GM12878 (cell line): ENCODE data around the gene ITGA1. TPM values are rescaled to one million over a fixed set of nuclear protein-coding genes. Genes with fewer than 3 reads are reported as not detected.

Experiments used
- ATAC-seq: fragments of 200-7000 bp; cut with Tn5 transposase; 3 replicates; pipeline ENCODE4 v1.9.1; 2020; ENCODE audit warnings: mild to moderate bottlenecking, moderate library complexity
- BruUV-seq: library from RNA; stranded (reverse); fragments of 400-500 nt; replicated peaks from 2 replicates; lab custom pipeline; 2021; lab: Mats Ljungman, UMichigan
- CTCF ChIA-PET: fragments of 300-600 bp; sonication (Branson Sonifier 250); formaldehyde crosslinking; extraction: SDS; loops from one replicate; lab custom pipeline; 2021; ENCODE audit warnings: inconsistent platforms; lab: Yijun Ruan, JAX
- POLR2A ChIA-PET: fragments of 350-600 bp; formaldehyde crosslinking; extraction: SDS; loops from one replicate; lab custom pipeline; 2021; ENCODE audit warnings: inconsistent platforms; lab: Charles Lee
- RAD21 ChIA-PET: fragments of 300-600 bp; sonication (Branson Sonifier 250); formaldehyde crosslinking; loops from one replicate; lab custom pipeline; 2023; ENCODE audit warnings: antibody characterized with exemption; ENCODE audit not compliant: unreplicated experiment; lab: Charles Lee
- SMC1A ChIA-PET: fragments of 300-600 bp; sonication (Branson Sonifier 250); formaldehyde crosslinking; loops from one replicate; lab custom pipeline; 2023; ENCODE audit not compliant: unreplicated experiment, uncharacterized antibody; lab: Charles Lee
- DNase-seq: peaks from one replicate; pipeline ENCODE4 v3.0.0-alpha.2; 2011; ENCODE audit warnings: low read depth, low spot score
- FAIRE-seq: peaks from 3 replicates; lab custom pipeline; 2011; peaks lifted over from hg19 to GRCh38; lab: Jason Lieb, UNC
- H2AFZ ChIP-seq: 2 replicates; pipeline ENCODE4 v1.6.0; 2011; ENCODE audit warnings: low read depth, low read length, control low read depth; ENCODE audit not compliant: control insufficient read depth
- H3K27ac ChIP-seq: 2 replicates; pipeline ENCODE4 v1.5.1; 2011; ENCODE audit warnings: control low read depth; ENCODE audit not compliant: control insufficient read depth, insufficient read depth
- H3K27me3 ChIP-seq, 2 experiments: replicated peaks in 1 of 2; 2 replicates each; pipeline versions ENCODE4 v1.6.0 to v1.6.1; 2011; ENCODE audit warnings: low read length in 1 of 2; ENCODE audit not compliant: control insufficient read depth in 2 of 2, insufficient read depth in 2 of 2
- H3K36me3 ChIP-seq, 2 experiments: 2 replicates each; pipeline ENCODE4 v1.5.1; 2011; ENCODE audit warnings: low read length in 1 of 2; ENCODE audit not compliant: control insufficient read depth in 2 of 2, insufficient read depth in 2 of 2
- H3K4me1 ChIP-seq: 2 replicates; pipeline ENCODE4 v1.6.1; 2011; ENCODE audit warnings: mild to moderate bottlenecking, low read length, moderate library complexity, mixed read lengths; ENCODE audit not compliant: control insufficient read depth, insufficient read depth
- H3K4me2 ChIP-seq: 2 replicates; pipeline ENCODE4 v1.6.0; 2011; ENCODE audit warnings: control low read depth; ENCODE audit not compliant: control insufficient read depth, insufficient read depth
- H3K4me3 ChIP-seq: fragments of 200-600 bp; sonication (generic); 2 replicates; pipeline ENCODE4 v1.5.1; 2016
- H3K79me2 ChIP-seq: 2 replicates; pipeline ENCODE4 v1.6.0; 2011; ENCODE audit warnings: low read length; ENCODE audit not compliant: control insufficient read depth, insufficient read depth
- H3K9ac ChIP-seq: 2 replicates; pipeline ENCODE4 v1.8.0; 2011; ENCODE audit warnings: low read length, control low read depth, mixed read lengths; ENCODE audit not compliant: control insufficient read depth, insufficient read depth
- H3K9me3 ChIP-seq: replicated peaks from 3 replicates; pipeline ENCODE4 v1.5.1; 2011; ENCODE audit warnings: mild to moderate bottlenecking, low read length; ENCODE audit not compliant: control insufficient read depth, insufficient read depth
- H4K20me1 ChIP-seq: 2 replicates; pipeline ENCODE4 v1.6.0; 2011; ENCODE audit not compliant: control insufficient read depth, insufficient read depth
- FOXM1 ChIP-seq: IDR thresholded peaks from 2 replicates; pipeline ENCODE4 v1.6.1; 2012; ENCODE audit warnings: low read depth, mild to moderate bottlenecking, inconsistent platforms, low read length, moderate library complexity
- HDAC2 ChIP-seq: fragments of 200-600 bp; sonication (generic); IDR thresholded peaks from 2 replicates; pipeline ENCODE4 v1.6.1; 2017
- JUND ChIP-seq: IDR thresholded peaks from 2 replicates; pipeline ENCODE4 v1.6.1; 2012; ENCODE audit warnings: low read depth, mild to moderate bottlenecking, low read length, improper control_type of control experiment, moderate library complexity
- SPI1 ChIP-seq: IDR thresholded peaks from 2 replicates; pipeline ENCODE4 v1.6.1; 2011; ENCODE audit warnings: low read depth, mild to moderate bottlenecking, low read length, moderate library complexity, borderline replicate concordance; ENCODE audit not compliant: insufficient read depth
- TBL1XR1 ChIP-seq: IDR thresholded peaks from 2 replicates; pipeline ENCODE4 v1.6.1; 2012; ENCODE audit warnings: low read depth, low read length, improper control_type of control experiment
- WRNIP1 ChIP-seq: IDR thresholded peaks from 2 replicates; pipeline ENCODE4 v1.6.1; 2011; ENCODE audit warnings: low read depth, low read length, improper control_type of control experiment, borderline replicate concordance
- WGBS: methylation state at CpG from one replicate; pipeline ENCODE4 v1.1.6; 2016; ENCODE audit warnings: low lambda C conversion rate; ENCODE audit not compliant: insufficient replicate concordance, insufficient coverage; ENCODE audit errors: missing lambda C conversion rate; 5-methylcytosine and 5-hydroxymethylcytosine counted together
- in situ Hi-C: fragments of 300-500 bp; cut with MboI; formaldehyde crosslinking; loops from 9 replicates; pipeline ENCODE4 v1.14.3; 2018; ENCODE audit warnings: mixed read lengths
- intact Hi-C: fragments of 100-400 bp; cut with micrococcal nuclease; formaldehyde crosslinking; loops from one replicate; pipeline ENCODE4 v1.14.2; 2022; ENCODE audit not compliant: unreplicated experiment
- polyA plus RNA-seq, 11 experiments: library from polyadenylated mRNA; depleted of rRNA in 4 of 11; unstranded in 6 of 11; stranded (reverse) in 5 of 11; fragments of >200 nt; fragmentation: Nextera tagmentation in 4 of 11; fragmentation: Illumina TruSeq in 1 of 11; extraction: Ambion mirVana in 4 of 11; extraction: Trizol in 1 of 11; gene quantifications; 1 replicate in 1 of 11; 2 replicates in 10 of 11; pipeline versions ENCODE4 v1.2.1 to v1.2.3, GENCODE V29; 2011 to 2016; ENCODE audit warnings: inconsistent platforms in 2 of 11, missing spikeins in 2 of 11, low read depth in 1 of 11
- total RNA-seq, 4 experiments: library from RNA; depleted of rRNA in 3 of 4; stranded (reverse); fragments of >200 nt in 3 of 4; fragmentation: Illumina TruSeq in 1 of 4; extraction: Trizol in 1 of 4; gene quantifications; 2 replicates each; pipeline versions ENCODE4 v1.2.1 to v1.2.3, GENCODE V29; 2013 to 2021
- TF ChIP-seq, protein P1 (sequence below): fragments of 450-650 bp; IDR thresholded peaks from 2 replicates; pipeline ENCODE4 v1.6.1; 2018; ENCODE audit warnings: borderline replicate concordance, mild to moderate bottlenecking; ENCODE audit not compliant: partially characterized antibody
- TF ChIP-seq, protein P2 (sequence below): fragments of 450-650 bp; IDR thresholded peaks from 2 replicates; pipeline ENCODE4 v1.6.1; 2017; ENCODE audit warnings: borderline replicate concordance

Gene ITGA1
- total and polyA plus RNA-seq, 10 of the 15 experiments (the other 5 are each of a cell fraction or from before 2014, with no cell fraction given), result 0.02 to 0.56 (median 0.19) TPM

DNA sequence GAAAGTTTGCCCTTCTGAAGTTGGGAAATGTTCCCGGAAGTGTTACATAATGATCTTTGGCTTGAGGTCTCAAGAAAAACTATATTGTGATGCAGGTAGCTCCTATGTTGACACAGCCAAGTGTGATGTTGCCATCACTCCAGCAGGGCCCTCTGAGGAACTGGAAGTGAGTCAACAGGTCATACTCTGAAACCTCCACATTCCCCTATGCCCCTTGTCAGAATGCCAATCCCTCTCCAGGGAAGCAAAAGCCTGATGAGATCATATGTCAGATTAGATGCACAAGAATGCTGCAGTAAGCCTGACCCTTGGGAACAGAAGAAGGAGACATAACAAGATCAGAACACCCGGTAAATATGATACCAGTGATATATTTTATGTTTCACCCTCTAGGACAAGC lies 134.7 kb downstream of the ITGA1 start (continued):
- TF ChIP-seq HDAC2 (no peak), SPI1 (no peak), WRNIP1 (no peak)
- TF ChIP-seq, protein P1, sequence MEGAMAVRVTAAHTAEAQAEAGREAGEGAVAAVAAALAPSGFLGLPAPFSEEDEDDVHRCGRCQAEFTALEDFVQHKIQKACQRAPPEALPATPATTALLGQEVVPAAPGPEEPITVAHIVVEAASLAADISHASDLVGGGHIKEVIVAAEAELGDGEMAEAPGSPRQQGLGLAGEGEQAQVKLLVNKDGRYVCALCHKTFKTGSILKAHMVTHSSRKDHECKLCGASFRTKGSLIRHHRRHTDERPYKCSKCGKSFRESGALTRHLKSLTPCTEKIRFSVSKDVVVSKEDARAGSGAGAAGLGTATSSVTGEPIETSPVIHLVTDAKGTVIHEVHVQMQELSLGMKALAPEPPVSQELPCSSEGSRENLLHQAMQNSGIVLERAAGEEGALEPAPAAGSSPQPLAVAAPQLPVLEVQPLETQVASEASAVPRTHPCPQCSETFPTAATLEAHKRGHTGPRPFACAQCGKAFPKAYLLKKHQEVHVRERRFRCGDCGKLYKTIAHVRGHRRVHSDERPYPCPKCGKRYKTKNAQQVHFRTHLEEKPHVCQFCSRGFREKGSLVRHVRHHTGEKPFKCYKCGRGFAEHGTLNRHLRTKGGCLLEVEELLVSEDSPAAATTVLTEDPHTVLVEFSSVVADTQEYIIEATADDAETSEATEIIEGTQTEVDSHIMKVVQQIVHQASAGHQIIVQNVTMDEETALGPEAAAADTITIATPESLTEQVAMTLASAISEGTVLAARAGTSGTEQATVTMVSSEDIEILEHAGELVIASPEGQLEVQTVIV, result no peak
- TF ChIP-seq, protein P2, sequence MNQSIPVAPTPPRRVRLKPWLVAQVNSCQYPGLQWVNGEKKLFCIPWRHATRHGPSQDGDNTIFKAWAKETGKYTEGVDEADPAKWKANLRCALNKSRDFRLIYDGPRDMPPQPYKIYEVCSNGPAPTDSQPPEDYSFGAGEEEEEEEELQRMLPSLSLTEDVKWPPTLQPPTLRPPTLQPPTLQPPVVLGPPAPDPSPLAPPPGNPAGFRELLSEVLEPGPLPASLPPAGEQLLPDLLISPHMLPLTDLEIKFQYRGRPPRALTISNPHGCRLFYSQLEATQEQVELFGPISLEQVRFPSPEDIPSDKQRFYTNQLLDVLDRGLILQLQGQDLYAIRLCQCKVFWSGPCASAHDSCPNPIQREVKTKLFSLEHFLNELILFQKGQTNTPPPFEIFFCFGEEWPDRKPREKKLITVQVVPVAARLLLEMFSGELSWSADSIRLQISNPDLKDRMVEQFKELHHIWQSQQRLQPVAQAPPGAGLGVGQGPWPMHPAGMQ, result no peak

DNA sequence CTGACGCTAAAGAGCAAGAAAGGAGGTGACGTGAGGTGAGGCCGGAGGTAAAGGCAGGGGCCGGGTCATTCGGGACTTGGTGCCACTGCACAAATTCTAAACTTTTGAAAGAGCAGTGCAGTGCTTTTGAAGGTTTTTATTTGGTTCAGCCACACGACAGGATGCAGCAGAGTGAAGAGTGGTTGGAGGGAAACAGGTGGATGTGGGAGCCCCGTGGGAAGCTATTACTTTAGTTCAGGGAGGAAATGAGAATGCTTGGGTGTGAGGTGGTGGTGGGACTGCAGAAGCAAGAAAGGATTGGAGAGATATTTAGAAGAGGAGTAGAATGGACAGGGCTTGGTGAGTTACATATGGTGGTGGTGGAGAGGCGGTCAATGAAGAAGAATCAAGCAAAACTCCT lies 136.7 kb downstream of the ITGA1 start:
- Histone ChIP-seq H3K9me3 (no peaks in the 10 kb centered on the region), H3K27me3 (no peaks in the 10 kb centered on the region), H3K9ac (no peak overlapping the region), H2AFZ (no peak overlapping the region), H3K4me2 (no peak overlapping the region), H3K4me1 (no peaks in the 10 kb centered on the region), H3K4me3 (no peak overlapping the region), H4K20me1 (no peaks in the 10 kb centered on the region), H3K79me2 (no peaks in the 10 kb centered on the region), H3K27ac (no peak overlapping the region), H3K36me3 (no peaks in the 10 kb centered on the region)
- WGBS, result 34% methylated on average over 8 of the region's 8 CpGs
- ChIA-PET SMC1A (no interaction called here), RAD21 (interaction anchor here (0.9 to 1.0 kb wide), 2 partner anchors 9 to 111 kb away, joined by 3 read pairs; no protein-coding TSS in a partner anchor), CTCF (interaction anchor here (1.1 to 1.4 kb wide), 2 partner anchors 9 to 25 kb away, joined by 3 read pairs; no protein-coding TSS in a partner anchor), POLR2A (no interaction called here)
- FAIRE-seq, result no peak
- DNase-seq, result no peak
- intact Hi-C loops, result no loop called here
- no peak for TF ChIP-seq JUND
- no peak for TF ChIP-seq FOXM1
- no peak for TF ChIP-seq TBL1XR1
- in situ Hi-C loops, result no loop called here
- ATAC-seq, result no peak
- no TSS peak for BruUV-seq
